H1 (cell line): ENCODE results near the gene MCOLN3. TPM values are rescaled to one million over a fixed set of nuclear protein-coding genes. Genes with fewer than 3 reads are reported as not detected.
A peak's percentile ranks its signal among the peaks of the same experiment; 100 is the strongest.

ENCODE experiments used
- CTCF ChIA-PET: fragments of 300-600 bp; sonication (Branson Sonifier 250); formaldehyde crosslinking; loops from one replicate; lab custom pipeline; 2021; ENCODE audit not compliant: partially characterized antibody; lab: Charles Lee
- POLR2A ChIA-PET: fragments of 300-600 bp; sonication (Branson Sonifier 250); formaldehyde crosslinking; loops from one replicate; lab custom pipeline; 2021; ENCODE audit warnings: inconsistent platforms; ENCODE audit not compliant: partially characterized antibody; lab: Charles Lee
- DNase-seq, 2 experiments: peaks; one replicate each; pipeline versions ENCODE4 v3.0.0 to v3.0.0-alpha.2; 2010 to 2022; ENCODE audit warnings: low spot score in 2 of 2, low read depth in 1 of 2, mixed read lengths in 1 of 2
- FAIRE-seq: peaks from 2 replicates; lab custom pipeline; 2011; peaks lifted over from hg19 to GRCh38; lab: Jason Lieb, UNC
- H2AFZ ChIP-seq: 2 replicates; pipeline ENCODE4 v1.8.1; 2012; ENCODE audit warnings: low read length, inconsistent platforms
- H2AK5ac ChIP-seq: 2 replicates; pipeline ENCODE4 v1.6.1; 2013; ENCODE audit warnings: low read depth, low read length
- H2BK120ac ChIP-seq: replicated peaks from 2 replicates; pipeline ENCODE3; 2013; ENCODE audit warnings: low read depth, low read length, inconsistent platforms
- H2BK12ac ChIP-seq: 2 replicates; pipeline ENCODE4 v1.6.1; 2013; ENCODE audit warnings: low read depth, low read length
- H2BK15ac ChIP-seq: 2 replicates; pipeline ENCODE4 v1.6.1; 2013; ENCODE audit warnings: low read length
- H2BK20ac ChIP-seq: 2 replicates; pipeline ENCODE4 v1.6.1; 2013; ENCODE audit warnings: low read length
- H2BK5ac ChIP-seq: 2 replicates; pipeline ENCODE4 v1.6.1; 2013; ENCODE audit warnings: low read depth, low read length
- H3K14ac ChIP-seq: 2 replicates; pipeline ENCODE4 v1.6.1; 2013; ENCODE audit warnings: inconsistent platforms; ENCODE audit not compliant: insufficient read length
- H3K18ac ChIP-seq: 2 replicates; pipeline ENCODE4 v1.6.1; 2013; ENCODE audit warnings: low read length; ENCODE audit errors: extremely low read depth
- H3K23ac ChIP-seq: 2 replicates; pipeline ENCODE4 v1.6.1; 2013; ENCODE audit warnings: inconsistent platforms; ENCODE audit not compliant: insufficient read length
- H3K23me2 ChIP-seq: 2 replicates; pipeline ENCODE4 v1.6.1; 2013; ENCODE audit warnings: low read depth, low read length
- H3K27ac ChIP-seq: 2 replicates; pipeline ENCODE4 v1.6.1; 2011; ENCODE audit warnings: low read depth, low read length, inconsistent platforms
- H3K27me3 ChIP-seq, 4 experiments: replicated peaks in 1 of 4; 1 replicate in 1 of 4; 2 replicates in 3 of 4; pipeline versions ENCODE4 v1.6.1 to v1.8.1; 2011 to 2013; ENCODE audit warnings: low read length in 3 of 4, mild to moderate bottlenecking in 3 of 4, inconsistent platforms in 2 of 4, mixed read lengths in 2 of 4, moderate library complexity in 1 of 4; ENCODE audit not compliant: control insufficient read depth in 3 of 4, insufficient read depth in 3 of 4; ENCODE audit errors: extremely low read depth in 1 of 4
- H3K36me3 ChIP-seq, 4 experiments: 2 replicates each; pipeline versions ENCODE4 v1.6.1 to v1.8.1; 2011 to 2013; ENCODE audit warnings: mild to moderate bottlenecking in 4 of 4, low read length in 3 of 4, moderate library complexity in 2 of 4, control low read depth in 1 of 4, inconsistent platforms in 1 of 4; ENCODE audit not compliant: insufficient read depth in 4 of 4, control insufficient read depth in 2 of 4
- H3K4ac ChIP-seq: replicated peaks from 2 replicates; pipeline ENCODE3; 2013; ENCODE audit warnings: low read length, low read depth, mixed read lengths, inconsistent platforms; ENCODE audit not compliant: insufficient read length
- H3K4me1 ChIP-seq, 4 experiments: replicated peaks in 1 of 4; 1 replicate in 1 of 4; 2 replicates in 3 of 4; pipeline versions ENCODE4 v1.6.1 to v1.8.1; 2011 to 2013; ENCODE audit warnings: low read length in 3 of 4, inconsistent platforms in 2 of 4, mixed read lengths in 1 of 4; ENCODE audit not compliant: insufficient read depth in 4 of 4, control insufficient read depth in 3 of 4
- H3K4me2 ChIP-seq, 2 experiments: 2 replicates each; pipeline versions ENCODE4 v1.6.1 to v1.8.1; 2011 to 2013; ENCODE audit warnings: low read depth in 2 of 2, low read length in 2 of 2, control low read depth in 1 of 2, inconsistent platforms in 1 of 2, mild to moderate bottlenecking in 1 of 2; ENCODE audit not compliant: insufficient read depth in 1 of 2
- H3K4me3 ChIP-seq, 4 experiments: fragments of 200-600, 300-600 bp in 1 of 4; sonication (generic), shearing (Covaris generic), sonication (Bioruptor Twin) in 1 of 4; 2 replicates each; pipeline versions ENCODE4 v1.5.1 to v1.8.1; 2011 to 2016; ENCODE audit warnings: low read length in 4 of 4, low read depth in 3 of 4, control low read depth in 2 of 4, inconsistent platforms in 2 of 4, mild to moderate bottlenecking in 2 of 4, mixed read lengths in 1 of 4, moderate library complexity in 1 of 4; ENCODE audit not compliant: insufficient read depth in 2 of 4; ENCODE audit errors: extremely low read depth in 1 of 4
- H3K56ac ChIP-seq: replicated peaks from 2 replicates; pipeline ENCODE3; 2013; ENCODE audit warnings: low read depth, mild to moderate bottlenecking, mixed read lengths, low read length, inconsistent platforms; ENCODE audit not compliant: insufficient read length
- H3K79me1 ChIP-seq: 2 replicates; pipeline ENCODE4 v1.6.1; 2013; ENCODE audit warnings: low read depth, low read length, control low read depth
- H3K79me2 ChIP-seq, 2 experiments: 2 replicates each; pipeline versions ENCODE4 v1.6.1 to v1.8.1; 2012 to 2013; ENCODE audit warnings: low read length in 2 of 2, mild to moderate bottlenecking in 2 of 2, inconsistent platforms in 1 of 2; ENCODE audit not compliant: insufficient read depth in 2 of 2, control insufficient read depth in 1 of 2
- H3K9ac ChIP-seq, 4 experiments: replicated peaks in 1 of 4; 1 replicate in 1 of 4; 2 replicates in 3 of 4; pipeline versions ENCODE4 v1.6.1 to v1.8.1; 2011 to 2013; ENCODE audit warnings: low read depth in 3 of 4, low read length in 3 of 4, control low read depth in 2 of 4, mild to moderate bottlenecking in 2 of 4, moderate library complexity in 2 of 4, inconsistent platforms in 1 of 4; ENCODE audit errors: extremely low read depth in 1 of 4
- H3K9me3 ChIP-seq, 2 experiments: 2 replicates each; pipeline versions ENCODE4 v1.6.1 to v1.8.1; 2012 to 2013; ENCODE audit warnings: mild to moderate bottlenecking in 2 of 2, moderate library complexity in 2 of 2, control low read depth in 1 of 2, inconsistent platforms in 1 of 2, low read depth in 1 of 2, low read length in 1 of 2, mixed read lengths in 1 of 2; ENCODE audit not compliant: insufficient read depth in 2 of 2
- H4K20me1 ChIP-seq, 2 experiments: replicated peaks in 1 of 2; 2 replicates each; pipeline versions ENCODE3 to v1.8.1; 2011 to 2013; ENCODE audit warnings: inconsistent platforms in 2 of 2, low read length in 2 of 2, mild to moderate bottlenecking in 1 of 2; ENCODE audit not compliant: insufficient read depth in 2 of 2, control insufficient read depth in 1 of 2
- H4K5ac ChIP-seq: 2 replicates; pipeline ENCODE4 v1.6.1; 2013; ENCODE audit warnings: low read length, low read depth, mixed read lengths, inconsistent platforms; ENCODE audit not compliant: insufficient read length
- H4K8ac ChIP-seq: 2 replicates; pipeline ENCODE4 v1.8.0; 2013; ENCODE audit warnings: mild to moderate bottlenecking, moderate library complexity, low read length, inconsistent platforms; ENCODE audit not compliant: insufficient read depth; ENCODE audit errors: extremely low read depth
- H4K91ac ChIP-seq: replicated peaks from 2 replicates; pipeline ENCODE3; 2013; ENCODE audit warnings: low read length, mixed read lengths, inconsistent platforms; ENCODE audit not compliant: insufficient read length
- ATF2 ChIP-seq: IDR thresholded peaks from 2 replicates; pipeline ENCODE4 v1.6.1; 2012; ENCODE audit warnings: low read length, inconsistent platforms
- WGBS, 2 experiments: shearing (Covaris generic) in 1 of 2; methylation state at CpG; one replicate each; pipeline versions ENCODE4 v1.1.6 to v1.1.7; 2013 to 2015; ENCODE audit warnings: low lambda C conversion rate in 2 of 2, mixed read lengths in 2 of 2, inconsistent platforms in 1 of 2, low coverage in 1 of 2, missing lambda C conversion rate in 1 of 2; ENCODE audit not compliant: insufficient replicate concordance in 2 of 2, insufficient coverage in 1 of 2, insufficient read length in 1 of 2; ENCODE audit errors: extremely low coverage in 1 of 2, missing lambda C conversion rate in 1 of 2; 5-methylcytosine and 5-hydroxymethylcytosine counted together
- polyA plus RNA-seq, 7 experiments: library from polyadenylated mRNA; depleted of rRNA in 3 of 7; stranded (reverse) in 5 of 7; unstranded in 2 of 7; fragments of >200 nt in 5 of 7; fragments of 200-250 nt in 2 of 7; gene quantifications; 1 replicate in 5 of 7; 2 replicates in 1 of 7; 4 replicates in 1 of 7; pipeline versions ENCODE4 v1.2.1 to v1.2.3, GENCODE V29; 2011 to 2013; ENCODE audit warnings: missing spikeins in 2 of 7, mixed read lengths in 2 of 7
- total RNA-seq: library from RNA; stranded (reverse); fragmentation: NEBNext Ultra II Directional; extraction: Animal tissue kit (Norgen Biotek cat#: 25700); gene quantifications from 2 replicates; pipeline ENCODE4 v1.2.1, GENCODE V29; 2021

The MCOLN3 gene
- total and polyA plus RNA-seq, 2 of the 8 experiments (the other 6 are each of a cell fraction or from before 2014, with no cell fraction given), result 3.8 to 4.9 TPM

GRCh38 chr1:85041793-85042192 lies 6.5 kb downstream of the MCOLN3 start:
- H4K8ac ChIP-seq, result no peak overlapping the region
- H2BK15ac ChIP-seq, result 0 out of 2 replicates have a peak overlapping the region, but pooled peaks have one; percentile 2
- no peak overlapping the region for H2BK120ac ChIP-seq
- ChIA-PET POLR2A (no interaction called here), CTCF (interaction anchor here (1.1 to 4.5 kb wide), 3 partner anchors 67 to 139 kb away, joined by 3 to 21 read pairs (median 4); no protein-coding TSS in a partner anchor)
- H3K4ac ChIP-seq, result no peak overlapping the region
- H2BK12ac ChIP-seq, result no peak overlapping the region
- no peak overlapping the region for H3K23ac ChIP-seq
- WGBS, 2 experiments, result 82% methylated on average over 5 of the region's 5 CpGs; no CpG with 5 or more reads in 1 of the 2 experiments
- no peak overlapping the region for H4K91ac ChIP-seq
- no peak overlapping the region for H2BK5ac ChIP-seq
- H3K4me1 ChIP-seq, result peaks cover 0 to 3% (median 0%) of the 10 kb centered on the region in 4 experiments; a peak in 1 of 7 replicates
- DNase-seq (no peak), FAIRE-seq (no peak)
- no peak overlapping the region for H3K4me3 ChIP-seq
- H2AFZ ChIP-seq, result no peak overlapping the region
- H2BK20ac ChIP-seq, result no peak overlapping the region
- no peak overlapping the region for H3K14ac ChIP-seq
- H3K56ac ChIP-seq, result no peak overlapping the region
- no peaks in the 10 kb centered on the region for H3K23me2 ChIP-seq
- no peaks in the 10 kb centered on the region for H4K20me1 ChIP-seq
- H3K9me3 ChIP-seq, result no peaks in the 10 kb centered on the region
- no peak overlapping the region for H3K27ac ChIP-seq
- no peaks in the 10 kb centered on the region for H3K79me2 ChIP-seq
- peaks cover 2 to 20% (median 14%) of the 10 kb centered on the region in 4 experiments for H3K27me3 ChIP-seq
- no peak overlapping the region for H3K9ac ChIP-seq
- H3K18ac ChIP-seq, result no peak overlapping the region
- no peak overlapping the region for H4K5ac ChIP-seq
- no peaks in the 10 kb centered on the region for H3K36me3 ChIP-seq
- no peaks in the 10 kb centered on the region for H3K79me1 ChIP-seq
- H2AK5ac ChIP-seq, result no peak overlapping the region
- H3K4me2 ChIP-seq, result no peak overlapping the region
- no peak for TF ChIP-seq ATF2
